GM18502 (cell line): ENCODE results near the gene ANK2.

ENCODE experiments used
- ATAC-seq: cut with Tn5 transposase; IDR thresholded peaks from one replicate; pipeline ENCODE4 v1.9.1; 2021; ENCODE audit warnings: mild to moderate bottlenecking; ENCODE audit not compliant: unreplicated experiment, poor library complexity

ANK2 gene

DNA sequence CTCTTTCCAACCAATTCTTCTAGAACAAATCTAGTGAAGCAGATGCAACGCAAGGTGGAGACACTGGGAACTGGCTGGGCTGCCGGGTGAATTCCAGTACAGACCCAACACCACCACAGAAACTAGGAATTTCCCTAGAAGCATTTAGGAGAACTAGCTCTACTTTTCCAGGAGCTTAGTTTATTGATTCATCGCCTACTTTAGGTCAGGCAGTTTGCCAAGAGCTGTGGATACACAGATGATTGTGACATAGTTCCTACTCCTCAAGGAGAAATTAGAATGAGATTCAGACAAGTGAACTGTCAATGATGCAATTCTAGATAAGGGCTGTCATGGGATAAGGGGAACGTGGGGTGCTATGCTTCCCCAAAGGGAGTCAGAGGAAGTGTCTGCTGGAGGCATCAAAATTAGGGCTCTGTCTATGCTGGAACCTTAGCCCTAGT lies 362.1 kb downstream of the ANK2 start:
- no peak for ATAC-seq

DNA sequence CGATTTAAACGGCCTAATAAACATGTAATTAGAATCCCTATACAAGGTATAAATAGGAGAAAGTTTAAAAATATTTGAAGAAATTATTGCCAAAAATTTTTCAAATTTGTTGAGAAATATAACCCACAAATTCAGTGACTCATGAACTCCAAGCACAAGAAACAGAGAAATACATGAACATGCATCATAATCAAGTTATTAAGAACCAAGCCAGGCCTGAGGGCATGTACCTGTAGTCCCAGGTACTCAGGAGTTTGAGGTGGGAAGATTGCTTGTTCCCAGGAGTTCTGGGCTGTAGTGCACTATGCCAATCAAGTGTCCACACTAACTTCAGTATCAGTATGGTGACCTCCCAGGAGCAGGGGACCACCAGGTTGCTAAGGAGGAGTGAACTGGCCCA lies 370.2 kb downstream of the ANK2 start:
- ATAC-seq = no peak

DNA sequence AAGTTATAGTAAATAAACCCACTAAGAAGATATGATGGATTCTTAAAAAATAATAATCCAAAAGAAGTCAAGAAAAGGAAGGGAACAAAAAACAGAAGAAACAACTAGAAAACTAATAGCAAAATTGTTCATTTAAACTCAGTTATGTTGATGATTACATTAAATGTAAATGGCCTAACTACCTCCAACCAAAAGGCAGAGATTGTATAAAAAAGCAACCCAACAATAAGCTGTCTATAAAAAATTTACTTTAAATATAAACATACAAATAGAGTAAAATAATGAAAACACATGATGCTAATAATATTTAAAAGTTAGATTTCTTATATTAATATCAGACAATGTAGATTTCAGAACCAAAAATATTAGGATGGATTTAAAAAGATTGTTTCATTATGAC lies 371.5 kb downstream of the ANK2 start:
- ATAC-seq = no peak

DNA sequence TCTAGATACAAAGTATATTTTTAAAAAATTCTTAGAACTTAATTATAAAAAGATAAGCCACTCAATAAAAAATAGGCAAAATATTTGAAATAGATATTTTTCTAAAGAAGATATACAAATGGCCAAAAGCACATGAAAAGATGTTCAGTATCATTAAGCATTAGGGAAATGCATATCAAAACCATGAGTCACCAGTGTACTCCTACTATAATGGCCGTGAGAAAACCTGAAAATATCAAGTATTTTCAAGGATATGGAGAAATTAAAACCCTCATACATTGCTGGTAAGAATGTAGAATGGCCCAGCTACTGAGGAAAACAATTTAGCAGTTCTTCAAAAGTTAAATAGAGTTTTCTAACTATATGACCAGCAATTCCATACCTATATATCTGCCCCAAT lies 374.2 kb downstream of the ANK2 start:
- no peak for ATAC-seq

DNA sequence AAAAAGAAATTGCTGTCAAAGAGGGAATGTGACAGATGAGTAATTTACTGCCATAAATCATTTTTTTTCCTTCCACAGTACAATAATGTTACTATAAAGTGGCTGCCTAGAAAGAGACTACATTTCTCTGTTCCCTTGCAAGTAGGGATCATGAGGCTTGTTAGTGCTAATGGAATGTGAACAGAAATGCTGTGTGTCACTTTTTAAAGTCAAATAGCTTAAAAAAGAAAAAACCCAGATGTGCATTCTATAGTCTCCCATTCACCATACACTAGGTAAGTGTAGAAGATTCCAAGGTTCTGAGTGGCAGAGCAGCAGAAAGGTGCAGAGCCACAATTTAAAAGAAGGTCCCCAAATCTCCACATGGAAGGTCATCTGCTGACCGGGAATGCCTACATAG lies 383.7 kb downstream of the ANK2 start:
- no peak for ATAC-seq
